ENCODE measurements around the gene TSPAN18. TPM values are rescaled to one million over a fixed set of nuclear protein-coding genes. Genes with fewer than 3 reads are reported as not detected.

TSPAN18 gene
- total RNA-seq, 1 experiment from 2014 or later = 1.8 TPM

GRCh38 chr11:44693654-44694119 lies 33.1 kb upstream of the TSPAN18 start:
- H3K36me3 ChIP-seq (ENCODE audit: insufficient read depth, low read length) = no peaks in the 10 kb centered on the region
- no peaks in the 10 kb centered on the region for H4K20me1 ChIP-seq (ENCODE audit: insufficient read depth, low read depth, low read length)
- no peak overlapping the region for H3K27ac ChIP-seq (ENCODE audit: low read length)
- H3K4me1 ChIP-seq (ENCODE audit: low read length) = peaks cover 8% of the 10 kb centered on the region; the same call in 1 of the 2 replicates
- DNase-seq = no peak
- no peak overlapping the region for H3K4me2 ChIP-seq (ENCODE audit: low read depth, low read length, poor library complexity, severe bottlenecking)
- H3K9me3 ChIP-seq (ENCODE audit: low read length) = no peaks in the 10 kb centered on the region
- H3K79me2 ChIP-seq (ENCODE audit: low read length) = no peaks in the 10 kb centered on the region
- no peaks in the 10 kb centered on the region for H3K9me2 ChIP-seq (replicated peaks; ENCODE audit: insufficient read depth, low read length)
- H3K4me3 ChIP-seq (ENCODE audit: low read length) = no peak overlapping the region
- H3K9ac ChIP-seq (ENCODE audit: low read length) = no peak overlapping the region
- no peaks in the 10 kb centered on the region for H3K27me3 ChIP-seq (ENCODE audit: low read length)
- no peak overlapping the region for H2AFZ ChIP-seq (ENCODE audit: low read length)

- Histone ChIP-seq H3K9me3 (ENCODE audit: low read length) (no peaks in the 10 kb centered on the region), H2AFZ (ENCODE audit: low read length) (no peak overlapping the region), H3K4me2 (ENCODE audit: low read depth, low read length, poor library complexity, severe bottlenecking) (no peak overlapping the region), H3K27me3 (ENCODE audit: low read length) (no peaks in the 10 kb centered on the region), H3K4me1 (ENCODE audit: low read length) (peaks cover 8% of the 10 kb centered on the region; the same call in 1 of the 2 replicates), H3K4me3 (ENCODE audit: low read length) (no peak overlapping the region), H3K9me2 (replicated peaks; ENCODE audit: insufficient read depth, low read length) (no peaks in the 10 kb centered on the region), H3K9ac (ENCODE audit: low read length) (no peak overlapping the region), H3K79me2 (ENCODE audit: low read length) (no peaks in the 10 kb centered on the region), H3K27ac (ENCODE audit: low read length) (no peak overlapping the region), H3K36me3 (ENCODE audit: insufficient read depth, low read length) (no peaks in the 10 kb centered on the region), H4K20me1 (ENCODE audit: insufficient read depth, low read depth, low read length) (no peaks in the 10 kb centered on the region)
- no peak for DNase-seq
Measured at GRCh38 chr11:44694443-44694842, 32.3 kb upstream of the TSPAN18 start.

- no peaks in the 10 kb centered on the region for H4K20me1 ChIP-seq (ENCODE audit: insufficient read depth, low read depth, low read length)
- H3K4me2 ChIP-seq (ENCODE audit: low read depth, low read length, poor library complexity, severe bottlenecking) = no peak overlapping the region
- H3K27me3 ChIP-seq (ENCODE audit: low read length) = no peaks in the 10 kb centered on the region
- H3K4me1 ChIP-seq (ENCODE audit: low read length) = peaks cover 8% of the 10 kb centered on the region; the same call in 1 of the 2 replicates
- H3K9me3 ChIP-seq (ENCODE audit: low read length) = no peaks in the 10 kb centered on the region
- H3K27ac ChIP-seq (ENCODE audit: low read length) = no peak overlapping the region
- no peaks in the 10 kb centered on the region for H3K9me2 ChIP-seq (replicated peaks; ENCODE audit: insufficient read depth, low read length)
- no peak overlapping the region for H2AFZ ChIP-seq (ENCODE audit: low read length)
- H3K36me3 ChIP-seq (ENCODE audit: insufficient read depth, low read length) = no peaks in the 10 kb centered on the region
- DNase-seq = no peak
- no peak overlapping the region for H3K9ac ChIP-seq (ENCODE audit: low read length)
- no peaks in the 10 kb centered on the region for H3K79me2 ChIP-seq (ENCODE audit: low read length)
- H3K4me3 ChIP-seq (ENCODE audit: low read length) = no peak overlapping the region
Measured at GRCh38 chr11:44695169-44695833, 31.5 kb upstream of the TSPAN18 start.

- H3K36me3 ChIP-seq (ENCODE audit: insufficient read depth, low read length) = no peaks in the 10 kb centered on the region
- no peaks in the 10 kb centered on the region for H3K79me2 ChIP-seq (ENCODE audit: low read length)
- no peaks in the 10 kb centered on the region for H3K9me2 ChIP-seq (replicated peaks; ENCODE audit: insufficient read depth, low read length)
- no peaks in the 10 kb centered on the region for H4K20me1 ChIP-seq (ENCODE audit: insufficient read depth, low read depth, low read length)
- H2AFZ ChIP-seq (ENCODE audit: low read length) = no peak overlapping the region
- peaks cover 8% of the 10 kb centered on the region; the same call in 1 of the 2 replicates for H3K4me1 ChIP-seq (ENCODE audit: low read length)
- no peak overlapping the region for H3K4me3 ChIP-seq (ENCODE audit: low read length)
- H3K27ac ChIP-seq (ENCODE audit: low read length) = no peak overlapping the region
- no peak overlapping the region for H3K9ac ChIP-seq (ENCODE audit: low read length)
- H3K27me3 ChIP-seq (ENCODE audit: low read length) = no peaks in the 10 kb centered on the region
- DNase-seq = peak; percentile 66
- H3K4me2 ChIP-seq (ENCODE audit: low read depth, low read length, poor library complexity, severe bottlenecking) = no peak overlapping the region
- H3K9me3 ChIP-seq (ENCODE audit: low read length) = no peaks in the 10 kb centered on the region
Measured at GRCh38 chr11:44698252-44698912, 28.4 kb upstream of the TSPAN18 start.

GRCh38 chr11:44699497-44700408 lies 27.0 kb upstream of the TSPAN18 start:
- Histone ChIP-seq H4K20me1 (ENCODE audit: insufficient read depth, low read depth, low read length) (no peaks in the 10 kb centered on the region), H3K9ac (ENCODE audit: low read length) (no peak overlapping the region), H3K36me3 (ENCODE audit: insufficient read depth, low read length) (no peaks in the 10 kb centered on the region), H3K27me3 (ENCODE audit: low read length) (no peaks in the 10 kb centered on the region), H3K4me3 (ENCODE audit: low read length) (no peak overlapping the region), H3K9me2 (replicated peaks; ENCODE audit: insufficient read depth, low read length) (no peaks in the 10 kb centered on the region), H3K27ac (ENCODE audit: low read length) (no peak overlapping the region), H3K79me2 (ENCODE audit: low read length) (no peaks in the 10 kb centered on the region), H3K4me1 (ENCODE audit: low read length) (peaks cover 8% of the 10 kb centered on the region; the same call in 1 of the 2 replicates), H2AFZ (ENCODE audit: low read length) (no peak overlapping the region), H3K9me3 (ENCODE audit: low read length) (no peaks in the 10 kb centered on the region), H3K4me2 (ENCODE audit: low read depth, low read length, poor library complexity, severe bottlenecking) (no peak overlapping the region)
- no peak for DNase-seq

GRCh38 chr11:44701276-44701675 lies 25.5 kb upstream of the TSPAN18 start:
- Histone ChIP-seq H3K9me3 (ENCODE audit: low read length) (no peaks in the 10 kb centered on the region), H3K4me3 (ENCODE audit: low read length) (no peak overlapping the region), H3K79me2 (ENCODE audit: low read length) (no peaks in the 10 kb centered on the region), H3K36me3 (ENCODE audit: insufficient read depth, low read length) (no peaks in the 10 kb centered on the region), H3K9me2 (replicated peaks; ENCODE audit: insufficient read depth, low read length) (no peaks in the 10 kb centered on the region), H3K27ac (ENCODE audit: low read length) (no peak overlapping the region), H3K4me2 (ENCODE audit: low read depth, low read length, poor library complexity, severe bottlenecking) (no peak overlapping the region), H3K4me1 (ENCODE audit: low read length) (peaks cover 8% of the 10 kb centered on the region; the same call in 1 of the 2 replicates), H3K27me3 (ENCODE audit: low read length) (no peaks in the 10 kb centered on the region), H3K9ac (ENCODE audit: low read length) (no peak overlapping the region), H2AFZ (ENCODE audit: low read length) (no peak overlapping the region), H4K20me1 (ENCODE audit: insufficient read depth, low read depth, low read length) (no peaks in the 10 kb centered on the region)
- DNase-seq = no peak

- Histone ChIP-seq H2AFZ (ENCODE audit: low read length) (no peak overlapping the region), H3K27ac (ENCODE audit: low read length) (no peak overlapping the region), H3K4me1 (ENCODE audit: low read length) (peaks cover 2% of the 10 kb centered on the region; the same call in 1 of the 2 replicates), H3K27me3 (ENCODE audit: low read length) (no peaks in the 10 kb centered on the region), H3K9me3 (ENCODE audit: low read length) (no peaks in the 10 kb centered on the region), H3K79me2 (ENCODE audit: low read length) (no peaks in the 10 kb centered on the region), H4K20me1 (ENCODE audit: insufficient read depth, low read depth, low read length) (no peaks in the 10 kb centered on the region), H3K4me3 (ENCODE audit: low read length) (no peak overlapping the region), H3K4me2 (ENCODE audit: low read depth, low read length, poor library complexity, severe bottlenecking) (no peak overlapping the region), H3K36me3 (ENCODE audit: insufficient read depth, low read length) (no peaks in the 10 kb centered on the region), H3K9me2 (replicated peaks; ENCODE audit: insufficient read depth, low read length) (no peaks in the 10 kb centered on the region), H3K9ac (ENCODE audit: low read length) (no peak overlapping the region)
- no peak for DNase-seq
Measured at GRCh38 chr11:44702889-44703288, 23.9 kb upstream of the TSPAN18 start.

- no peaks in the 10 kb centered on the region for H3K79me2 ChIP-seq (ENCODE audit: low read length)
- H3K4me3 ChIP-seq (ENCODE audit: low read length) = no peak overlapping the region
- no peaks in the 10 kb centered on the region for H3K36me3 ChIP-seq (ENCODE audit: insufficient read depth, low read length)
- H3K9me3 ChIP-seq (ENCODE audit: low read length) = no peaks in the 10 kb centered on the region
- H3K27me3 ChIP-seq (ENCODE audit: low read length) = no peaks in the 10 kb centered on the region
- H3K27ac ChIP-seq (ENCODE audit: low read length) = no peak overlapping the region
- H2AFZ ChIP-seq (ENCODE audit: low read length) = no peak overlapping the region
- H3K9me2 ChIP-seq (replicated peaks; ENCODE audit: insufficient read depth, low read length) = no peaks in the 10 kb centered on the region
- H4K20me1 ChIP-seq (ENCODE audit: insufficient read depth, low read depth, low read length) = no peaks in the 10 kb centered on the region
- DNase-seq = no peak
- no peak overlapping the region for H3K4me2 ChIP-seq (ENCODE audit: low read depth, low read length, poor library complexity, severe bottlenecking)
- H3K4me1 ChIP-seq (ENCODE audit: low read length) = no peaks in the 10 kb centered on the region
- H3K9ac ChIP-seq (ENCODE audit: low read length) = no peak overlapping the region
Measured at GRCh38 chr11:44707094-44707493, 19.7 kb upstream of the TSPAN18 start.

Measured in Karpas-422 (cell line).